ENCODE measurements around the gene MLLT1. TPM values are rescaled to one million over a fixed set of nuclear protein-coding genes. Genes with fewer than 3 reads are reported as not detected.

Gene MLLT1
- total and polyA plus RNA-seq, 11 donors = 17.8 to 45.9 (median 34.9) TPM

DNA sequence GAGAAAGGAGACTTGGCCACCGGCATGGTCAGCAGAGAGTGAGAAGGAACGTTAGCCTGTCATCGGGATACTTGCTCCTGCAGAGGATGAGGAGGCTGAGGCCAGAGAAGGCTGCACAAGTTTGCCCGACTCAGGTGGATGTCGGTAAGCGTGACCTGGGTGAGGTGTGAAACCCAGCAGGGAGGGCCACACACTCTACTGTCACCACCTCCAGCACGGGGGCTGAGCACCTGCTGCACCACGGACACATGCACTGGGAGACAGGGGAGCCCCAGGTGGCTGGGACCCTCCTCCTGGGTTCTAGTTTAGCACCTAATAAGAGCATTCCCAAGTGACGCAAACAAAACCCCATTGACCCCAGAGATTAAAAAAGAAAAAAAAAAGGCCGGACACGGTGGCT, 17.3 kb downstream of the MLLT1 start:
- intact Hi-C loops (cut with DNase I) = loop anchor here in 1 of 10 donors (5.0 kb wide), 1 partner anchor 45 kb away; no protein-coding TSS in a partner anchor
- no peak for TF ChIP-seq POLR2A (IDR thresholded peaks at IDR 0.05)
- TF ChIP-seq, protein P1, sequence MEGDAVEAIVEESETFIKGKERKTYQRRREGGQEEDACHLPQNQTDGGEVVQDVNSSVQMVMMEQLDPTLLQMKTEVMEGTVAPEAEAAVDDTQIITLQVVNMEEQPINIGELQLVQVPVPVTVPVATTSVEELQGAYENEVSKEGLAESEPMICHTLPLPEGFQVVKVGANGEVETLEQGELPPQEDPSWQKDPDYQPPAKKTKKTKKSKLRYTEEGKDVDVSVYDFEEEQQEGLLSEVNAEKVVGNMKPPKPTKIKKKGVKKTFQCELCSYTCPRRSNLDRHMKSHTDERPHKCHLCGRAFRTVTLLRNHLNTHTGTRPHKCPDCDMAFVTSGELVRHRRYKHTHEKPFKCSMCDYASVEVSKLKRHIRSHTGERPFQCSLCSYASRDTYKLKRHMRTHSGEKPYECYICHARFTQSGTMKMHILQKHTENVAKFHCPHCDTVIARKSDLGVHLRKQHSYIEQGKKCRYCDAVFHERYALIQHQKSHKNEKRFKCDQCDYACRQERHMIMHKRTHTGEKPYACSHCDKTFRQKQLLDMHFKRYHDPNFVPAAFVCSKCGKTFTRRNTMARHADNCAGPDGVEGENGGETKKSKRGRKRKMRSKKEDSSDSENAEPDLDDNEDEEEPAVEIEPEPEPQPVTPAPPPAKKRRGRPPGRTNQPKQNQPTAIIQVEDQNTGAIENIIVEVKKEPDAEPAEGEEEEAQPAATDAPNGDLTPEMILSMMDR (IDR thresholded peaks at IDR 0.05) = no peak
- no peak for ATAC-seq

DNA sequence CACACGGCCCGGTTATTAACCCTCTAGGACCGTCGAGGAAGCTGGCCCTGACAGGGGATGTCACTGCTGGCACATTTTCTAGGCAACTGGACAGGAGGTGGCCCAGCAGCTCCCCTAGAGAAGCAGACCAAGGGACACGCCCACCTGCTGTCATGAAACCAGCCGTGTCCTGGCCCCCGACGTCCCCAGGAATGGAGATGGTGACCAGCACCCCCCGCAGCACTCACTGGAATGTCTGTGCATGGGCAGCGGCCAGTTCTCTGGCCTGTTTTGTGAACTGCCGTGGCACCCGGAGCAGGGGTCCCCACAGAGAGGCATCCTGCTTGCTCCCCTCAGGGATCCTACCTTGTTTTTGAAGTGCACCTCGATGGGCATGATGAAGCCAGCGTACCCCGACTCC, 17.9 kb downstream of the MLLT1 start:
- no peak overlapping the region for H3K27ac ChIP-seq
- no peaks in the 10 kb centered on the region for H3K9me3 ChIP-seq
- DNase-seq (no peak), ATAC-seq (no peak)
- H3K4me1 ChIP-seq = peaks cover 0 to 24% (median 5%) of the 10 kb centered on the region in 12 donors
- H3K27me3 ChIP-seq = no peaks in the 10 kb centered on the region
- H3K4me3 ChIP-seq = no peak overlapping the region
- TF ChIP-seq, protein P1 (IDR thresholded peaks at IDR 0.05) = no peak
- no peak for TF ChIP-seq POLR2A (IDR thresholded peaks at IDR 0.05)
- peaks cover 0 to 77% (median 31%) of the 10 kb centered on the region in 9 donors for H3K36me3 ChIP-seq
- 67 to 82% (median 74%) methylated on average over 12 to 15 of the region's 15 CpGs for WGBS, 4 donors
- intact Hi-C loops (cut with DNase I) = loop anchor here in 1 of 10 donors (5.0 kb wide), 1 partner anchor 45 kb away; no protein-coding TSS in a partner anchor

More for the DNA sequence above, 17.3 kb downstream of the MLLT1 start:
- Histone ChIP-seq H3K4me1 (peaks cover 0 to 24% (median 5%) of the 10 kb centered on the region in 12 donors), H3K9me3 (no peaks in the 10 kb centered on the region), H3K27ac (no peak overlapping the region), H3K36me3 (peaks cover 0 to 80% (median 34%) of the 10 kb centered on the region in 9 donors), H3K27me3 (no peaks in the 10 kb centered on the region), H3K4me3 (no peak overlapping the region)
- 88 to 95% (median 94%) methylated on average over 11 of the region's 11 CpGs for WGBS, 4 donors
- DNase-seq = no peak

DNA sequence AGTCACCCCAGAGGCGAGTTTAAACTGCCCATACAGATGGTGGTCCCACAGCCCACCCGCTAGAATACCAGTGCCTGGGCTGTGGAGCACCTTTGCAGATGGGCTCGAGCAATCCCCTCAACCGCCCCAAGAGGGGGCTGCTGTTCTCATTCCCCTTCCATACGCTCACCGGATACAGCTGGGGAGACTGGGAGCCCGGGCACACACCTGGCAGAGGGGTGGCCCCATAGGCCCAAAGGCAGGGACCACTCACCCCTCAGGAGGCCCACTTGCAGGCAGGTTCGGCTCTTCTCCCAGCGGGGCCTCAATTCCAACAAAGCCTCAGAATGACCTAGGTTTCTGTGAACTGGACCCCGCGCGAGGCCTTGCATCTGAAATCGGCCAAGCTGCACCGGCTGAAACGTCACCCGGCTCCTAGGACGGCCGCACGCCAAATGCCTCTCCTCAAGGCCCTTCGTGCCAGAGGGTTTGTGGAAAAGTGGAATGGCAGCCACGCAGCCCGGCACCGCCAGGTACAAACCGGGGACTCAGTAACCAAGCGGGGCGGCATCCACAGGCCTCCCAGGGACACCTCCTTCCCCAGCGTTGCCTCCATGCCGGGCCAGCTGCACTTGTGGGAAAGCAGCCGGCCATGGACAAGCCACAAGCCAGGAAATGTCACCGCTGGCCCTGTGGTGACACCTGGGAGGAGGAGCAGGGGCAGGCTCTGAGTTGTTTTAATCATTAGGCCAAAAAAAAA, 18.7 kb downstream of the MLLT1 start:
- intact Hi-C loops (cut with DNase I) = loop anchor here in 1 of 10 donors (5.0 kb wide), 1 partner anchor 44 kb away; no protein-coding TSS in a partner anchor
- H3K27ac ChIP-seq = no peak overlapping the region
- H3K27me3 ChIP-seq = no peaks in the 10 kb centered on the region
- 83 to 90% (median 88%) methylated on average over 22 to 30 of the region's 30 CpGs for WGBS, 4 donors
- ATAC-seq (peak; percentile 43 to 61 (median 52)), DNase-seq (no peak)
- peaks cover 0 to 24% (median 5%) of the 10 kb centered on the region in 12 donors for H3K4me1 ChIP-seq
- TF ChIP-seq, protein P1 (IDR thresholded peaks at IDR 0.05) = peak; percentile 35 to 64 (median 52)
- TF ChIP-seq POLR2A (IDR thresholded peaks at IDR 0.05) = no peak
- H3K9me3 ChIP-seq = no peaks in the 10 kb centered on the region
- H3K4me3 ChIP-seq = no peak overlapping the region
- peaks cover 0 to 72% (median 30%) of the 10 kb centered on the region in 9 donors for H3K36me3 ChIP-seq

DNA sequence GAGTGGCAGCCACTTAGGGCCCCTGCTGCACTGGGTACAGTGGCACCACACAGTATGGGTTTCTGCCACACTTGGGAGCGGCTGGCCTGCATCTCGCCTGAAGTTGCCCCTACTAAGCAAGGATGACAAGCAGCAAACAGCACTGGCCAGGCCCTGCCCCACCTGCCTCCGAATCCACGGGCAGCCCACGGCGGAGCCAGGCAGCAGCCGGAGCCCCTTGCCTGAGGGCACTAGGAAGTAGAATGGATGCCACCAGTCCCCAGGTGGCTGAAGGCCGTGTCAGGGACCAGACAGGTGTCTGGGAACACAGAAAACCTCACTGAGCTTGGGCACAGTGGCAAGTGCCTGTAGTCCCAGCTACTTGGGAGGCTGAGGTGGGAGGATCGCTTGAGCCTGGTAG, 19.4 kb downstream of the MLLT1 start:
- Histone ChIP-seq H3K36me3 (peaks cover 0 to 65% (median 30%) of the 10 kb centered on the region in 9 donors), H3K9me3 (no peaks in the 10 kb centered on the region), H3K27ac (no peak overlapping the region), H3K4me1 (peaks cover 0 to 24% (median 5%) of the 10 kb centered on the region in 12 donors), H3K27me3 (no peaks in the 10 kb centered on the region), H3K4me3 (no peak overlapping the region)
- intact Hi-C loops (cut with DNase I) = loop anchor here in 1 of 10 donors (5.0 kb wide), 1 partner anchor 43 kb away; no protein-coding TSS in a partner anchor
- no peak for DNase-seq
- WGBS, 4 donors = 84 to 95% (median 93%) methylated on average over 6 to 9 of the region's 9 CpGs
- TF ChIP-seq, protein P1 (IDR thresholded peaks at IDR 0.05) = no peak
- TF ChIP-seq POLR2A (IDR thresholded peaks at IDR 0.05) = no peak
- peak in 1 of 4 donors; percentile 8 for ATAC-seq

All from heart left ventricle (tissue), 16 donors.